Measurements from ENCODE around the gene XYLT1.

Gene XYLT1

DNA sequence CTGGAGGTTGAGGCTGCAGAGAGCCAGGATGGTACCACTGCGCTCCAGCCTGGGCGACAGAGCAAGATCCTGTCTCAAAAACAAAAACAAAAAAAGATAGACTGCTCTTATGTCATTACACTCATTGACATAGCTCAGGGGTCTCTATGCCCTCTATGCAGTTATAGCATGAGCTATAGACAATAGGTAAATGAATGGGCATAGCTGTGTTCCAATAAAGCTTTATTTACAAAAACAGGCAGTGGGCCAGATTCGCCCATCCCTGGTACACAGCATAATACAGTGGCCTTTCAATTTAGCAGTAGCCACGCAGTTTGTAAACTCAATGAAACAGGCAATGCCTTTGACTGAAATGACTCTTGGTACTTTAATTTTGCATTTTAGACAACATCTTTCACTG, 51.5 kb downstream of the XYLT1 start:
- Histone ChIP-seq H3K9me2 (replicated peaks; ENCODE audit: control insufficient read depth, low read length) (no peaks in the 10 kb centered on the region), H3F3A (ENCODE audit: control insufficient read depth, insufficient read depth) (peaks cover 4% of the 10 kb centered on the region; the same call in 1 of the 2 replicates), H3K9me3 (ENCODE audit: control insufficient read depth, insufficient read depth, low read length) (no peaks in the 10 kb centered on the region), H4K20me1 (ENCODE audit: control insufficient read depth, insufficient read depth, low read depth, low read length) (0 out of 2 replicates have a peak, but pooled peaks cover 3% of the 10 kb centered on the region), H3K79me2 (ENCODE audit: control insufficient read depth, low read length) (peaks cover 34% of the 10 kb centered on the region), H3K36me3 (ENCODE audit: control insufficient read depth, low read length) (peaks cover 8% of the 10 kb centered on the region), H3K4me1 (ENCODE audit: control insufficient read depth, low read length) (peaks cover 37% of the 10 kb centered on the region), H3K27ac (ENCODE audit: low read depth, low read length) (no peak overlapping the region), H3K27me3 (ENCODE audit: control insufficient read depth, low read length) (no peaks in the 10 kb centered on the region), H3K4me2 (ENCODE audit: low read length) (no peak overlapping the region), H3K4me3 (ENCODE audit: low read length) (no peak overlapping the region)
- TF ChIP-seq EZH2phosphoT487 (IDR thresholded peaks at IDR 0.05; ENCODE audit: borderline replicate concordance, low read length) = no peak
- TF ChIP-seq, protein P1, sequence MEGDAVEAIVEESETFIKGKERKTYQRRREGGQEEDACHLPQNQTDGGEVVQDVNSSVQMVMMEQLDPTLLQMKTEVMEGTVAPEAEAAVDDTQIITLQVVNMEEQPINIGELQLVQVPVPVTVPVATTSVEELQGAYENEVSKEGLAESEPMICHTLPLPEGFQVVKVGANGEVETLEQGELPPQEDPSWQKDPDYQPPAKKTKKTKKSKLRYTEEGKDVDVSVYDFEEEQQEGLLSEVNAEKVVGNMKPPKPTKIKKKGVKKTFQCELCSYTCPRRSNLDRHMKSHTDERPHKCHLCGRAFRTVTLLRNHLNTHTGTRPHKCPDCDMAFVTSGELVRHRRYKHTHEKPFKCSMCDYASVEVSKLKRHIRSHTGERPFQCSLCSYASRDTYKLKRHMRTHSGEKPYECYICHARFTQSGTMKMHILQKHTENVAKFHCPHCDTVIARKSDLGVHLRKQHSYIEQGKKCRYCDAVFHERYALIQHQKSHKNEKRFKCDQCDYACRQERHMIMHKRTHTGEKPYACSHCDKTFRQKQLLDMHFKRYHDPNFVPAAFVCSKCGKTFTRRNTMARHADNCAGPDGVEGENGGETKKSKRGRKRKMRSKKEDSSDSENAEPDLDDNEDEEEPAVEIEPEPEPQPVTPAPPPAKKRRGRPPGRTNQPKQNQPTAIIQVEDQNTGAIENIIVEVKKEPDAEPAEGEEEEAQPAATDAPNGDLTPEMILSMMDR (IDR thresholded peaks at IDR 0.05; ENCODE audit: low read depth, low read length, poor library complexity, severe bottlenecking) = no peak

DNA sequence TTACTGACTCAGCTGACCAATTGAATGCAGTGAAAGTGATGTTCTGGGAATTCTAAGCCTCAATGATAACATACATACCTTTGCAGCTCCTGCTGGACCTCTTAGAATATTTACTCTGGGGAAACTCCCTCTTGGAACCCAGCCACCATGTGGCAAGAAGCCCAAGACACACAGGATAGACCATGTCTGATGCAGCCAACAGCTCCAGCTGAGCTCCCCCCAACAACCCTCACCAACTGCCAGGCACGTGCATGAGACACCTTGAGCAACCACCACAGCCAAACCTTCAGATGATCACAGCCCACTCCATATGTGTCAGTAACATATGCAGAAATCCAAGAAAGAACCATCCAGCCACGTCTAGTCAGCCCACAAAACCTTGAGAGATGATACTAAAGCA, 53.0 kb downstream of the XYLT1 start:
- Histone ChIP-seq H3K4me3 (ENCODE audit: low read length) (peak overlapping the region; percentile 67), H3K9me3 (ENCODE audit: control insufficient read depth, insufficient read depth, low read length) (no peaks in the 10 kb centered on the region), H3K4me2 (ENCODE audit: low read length) (peak overlapping the region; percentile 78), H3K36me3 (ENCODE audit: control insufficient read depth, low read length) (peaks cover 8% of the 10 kb centered on the region), H3K4me1 (ENCODE audit: control insufficient read depth, low read length) (peaks cover 52% of the 10 kb centered on the region), H4K20me1 (ENCODE audit: control insufficient read depth, insufficient read depth, low read depth, low read length) (no peaks in the 10 kb centered on the region), H3K27me3 (ENCODE audit: control insufficient read depth, low read length) (no peaks in the 10 kb centered on the region), H3K79me2 (ENCODE audit: control insufficient read depth, low read length) (peaks cover 43% of the 10 kb centered on the region), H3F3A (ENCODE audit: control insufficient read depth, insufficient read depth) (peaks cover 4% of the 10 kb centered on the region; the same call in 1 of the 2 replicates), H3K9me2 (replicated peaks; ENCODE audit: control insufficient read depth, low read length) (no peaks in the 10 kb centered on the region), H3K27ac (ENCODE audit: low read depth, low read length) (peak overlapping the region; percentile 76)
- TF ChIP-seq EZH2phosphoT487 (IDR thresholded peaks at IDR 0.05; ENCODE audit: borderline replicate concordance, low read length) = no peak

DNA sequence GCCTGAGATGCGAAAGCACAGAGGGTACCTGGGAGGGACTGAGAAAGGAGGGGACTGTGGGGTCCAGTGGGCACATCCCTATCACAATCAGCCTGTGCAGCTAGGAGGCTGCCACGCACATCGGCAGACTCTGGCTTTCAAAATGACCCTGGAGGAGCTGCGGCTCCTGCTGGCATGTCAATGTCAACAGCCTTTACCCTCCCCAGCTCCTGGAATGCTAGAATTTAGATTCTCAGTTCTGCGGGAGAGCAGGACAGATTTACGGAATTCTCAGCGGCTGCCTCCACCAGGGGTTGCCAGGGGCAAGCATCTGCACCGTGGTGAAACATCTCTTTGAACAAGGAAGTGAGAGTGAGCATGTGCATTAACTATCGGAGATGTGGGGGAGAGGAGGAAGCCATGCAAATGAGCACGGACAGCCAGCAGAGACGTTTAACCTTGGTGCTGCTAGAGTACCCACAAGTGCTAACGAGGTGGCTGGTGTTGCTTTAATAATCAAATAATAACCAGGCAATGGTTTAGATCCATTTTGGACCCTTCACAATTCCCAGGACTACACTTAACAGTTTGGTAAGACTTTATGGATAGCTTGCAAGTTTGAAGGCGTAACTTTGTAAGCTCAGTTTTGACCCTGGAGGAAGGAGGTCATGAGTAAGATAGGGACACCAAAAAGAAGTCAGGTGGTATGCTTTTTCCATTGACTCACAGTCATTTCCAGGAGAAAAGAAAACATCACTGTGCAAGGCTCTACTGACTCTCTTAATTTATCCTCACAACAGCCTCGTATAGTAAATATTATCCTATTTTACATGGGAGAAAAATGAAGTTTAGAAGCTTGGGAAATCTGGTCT, 54.1 kb downstream of the XYLT1 start:
- Histone ChIP-seq H3K9me2 (replicated peaks; ENCODE audit: control insufficient read depth, low read length) (no peaks in the 10 kb centered on the region), H3K27ac (ENCODE audit: low read depth, low read length) (peak overlapping the region; percentile 76), H3K4me1 (ENCODE audit: control insufficient read depth, low read length) (peaks cover 53% of the 10 kb centered on the region), H4K20me1 (ENCODE audit: control insufficient read depth, insufficient read depth, low read depth, low read length) (no peaks in the 10 kb centered on the region), H3K36me3 (ENCODE audit: control insufficient read depth, low read length) (peaks cover 8% of the 10 kb centered on the region), H3K79me2 (ENCODE audit: control insufficient read depth, low read length) (peaks cover 50% of the 10 kb centered on the region), H3K9me3 (ENCODE audit: control insufficient read depth, insufficient read depth, low read length) (no peaks in the 10 kb centered on the region), H3K4me2 (ENCODE audit: low read length) (peak overlapping the region; percentile 78), H3F3A (ENCODE audit: control insufficient read depth, insufficient read depth) (peaks cover 4% of the 10 kb centered on the region; the same call in 1 of the 2 replicates), H3K27me3 (ENCODE audit: control insufficient read depth, low read length) (no peaks in the 10 kb centered on the region), H3K4me3 (ENCODE audit: low read length) (peak overlapping the region; percentile 67)
- TF ChIP-seq, protein P1 (IDR thresholded peaks at IDR 0.05; ENCODE audit: low read depth, low read length, poor library complexity, severe bottlenecking) = peak; percentile 49
- TF ChIP-seq EZH2phosphoT487 (IDR thresholded peaks at IDR 0.05; ENCODE audit: borderline replicate concordance, low read length) = no peak

DNA sequence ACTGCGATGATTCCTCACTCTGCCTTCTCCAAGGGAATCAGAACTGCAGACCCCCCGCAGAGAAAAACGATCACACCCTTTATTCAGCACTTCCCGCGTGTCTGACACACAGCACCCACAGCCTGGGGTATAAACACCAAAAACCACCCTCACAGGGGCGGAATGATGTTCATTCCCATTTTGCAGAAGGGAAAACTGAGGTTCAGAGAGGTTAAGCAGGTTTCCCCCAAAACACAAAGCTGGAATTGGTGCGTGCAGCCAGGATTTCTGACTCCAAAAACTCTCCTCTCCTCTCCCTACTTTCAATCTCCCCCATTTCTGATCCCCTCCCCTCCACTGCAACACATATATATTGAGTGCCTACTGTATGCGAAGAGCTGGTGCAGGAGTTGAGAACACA, 55.8 kb downstream of the XYLT1 start:
- no peaks in the 10 kb centered on the region for H3K9me3 ChIP-seq (ENCODE audit: control insufficient read depth, insufficient read depth, low read length)
- peak overlapping the region; percentile 62 for H3K4me3 ChIP-seq (ENCODE audit: low read length)
- H3K4me2 ChIP-seq (ENCODE audit: low read length) = peak overlapping the region; percentile 86
- H3K79me2 ChIP-seq (ENCODE audit: control insufficient read depth, low read length) = peaks cover 55% of the 10 kb centered on the region
- H4K20me1 ChIP-seq (ENCODE audit: control insufficient read depth, insufficient read depth, low read depth, low read length) = peaks cover 3% of the 10 kb centered on the region; the same call in 1 of the 2 replicates
- peaks cover 2% of the 10 kb centered on the region; the same call in 1 of the 2 replicates for H3F3A ChIP-seq (ENCODE audit: control insufficient read depth, insufficient read depth)
- H3K27ac ChIP-seq (ENCODE audit: low read depth, low read length) = peak overlapping the region; percentile 57
- peaks cover 8% of the 10 kb centered on the region for H3K36me3 ChIP-seq (ENCODE audit: control insufficient read depth, low read length)
- peaks cover 57% of the 10 kb centered on the region for H3K4me1 ChIP-seq (ENCODE audit: control insufficient read depth, low read length)
- TF ChIP-seq, protein P1 (IDR thresholded peaks at IDR 0.05; ENCODE audit: low read depth, low read length, poor library complexity, severe bottlenecking) = no peak
- no peak for TF ChIP-seq EZH2phosphoT487 (IDR thresholded peaks at IDR 0.05; ENCODE audit: borderline replicate concordance, low read length)
- H3K9me2 ChIP-seq (replicated peaks; ENCODE audit: control insufficient read depth, low read length) = no peaks in the 10 kb centered on the region
- no peaks in the 10 kb centered on the region for H3K27me3 ChIP-seq (ENCODE audit: control insufficient read depth, low read length)

Measured in DOHH2 (cell line).